NCI-H2196 treated with DMSO at 0.1 percent for 48 hours (cell line): ENCODE data around the gene CUL3.
"Not testable (repeated sequence)": the region's sequence is repeated elsewhere in the genome, so short reads cannot be mapped to it uniquely, and the experiment has no call there.

Experiments
- DNase-seq: peaks from one replicate; lab custom pipeline; 2025; ENCODE audit not compliant: unreplicated experiment; lab: John Stamatoyannopoulos, UW

The CUL3 gene

DNA sequence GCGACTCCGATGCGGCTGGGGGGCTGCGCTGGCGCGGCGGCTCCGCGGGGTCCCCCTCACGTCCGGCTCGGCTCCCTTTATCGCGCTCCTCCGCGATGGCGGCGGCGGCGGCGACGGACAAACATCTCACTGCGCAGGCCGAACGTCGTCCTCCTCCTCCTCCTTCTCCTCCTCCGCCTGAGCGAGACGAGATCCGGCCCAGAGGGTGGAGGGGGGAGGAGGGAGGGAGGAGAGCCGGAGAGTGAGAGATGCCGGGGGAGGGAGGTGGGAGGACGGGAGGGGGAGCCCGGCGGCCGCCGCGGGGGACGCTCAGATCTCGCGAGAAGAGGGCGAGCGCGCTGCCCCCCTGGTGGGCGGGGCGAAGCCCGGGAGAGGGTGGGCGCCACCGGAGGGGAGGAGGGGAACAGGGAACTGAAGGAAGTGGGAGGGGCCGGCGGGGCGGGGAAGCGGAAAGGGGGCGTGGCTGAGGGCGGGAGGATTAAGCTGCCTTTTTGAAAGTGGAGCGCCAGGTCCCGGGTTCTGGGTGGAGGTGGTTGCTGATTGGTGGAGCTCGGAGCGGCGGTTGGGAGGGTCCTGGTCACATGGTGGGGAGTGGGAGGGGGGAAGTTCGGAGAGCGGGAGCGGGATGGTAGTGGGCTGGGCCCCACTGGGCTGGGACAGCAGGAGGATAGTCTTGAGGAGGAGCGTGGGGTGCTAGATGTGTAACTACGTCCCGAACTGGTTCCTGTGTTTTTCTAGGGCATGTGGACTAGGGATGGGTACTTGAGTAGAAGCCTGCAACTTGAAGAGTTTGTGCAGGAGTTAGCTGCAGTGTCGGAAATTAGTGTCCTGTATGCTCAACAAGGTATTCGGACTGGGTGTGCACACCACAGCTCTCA is at the start of gene CUL3:
Gene CUL3 (minus strand): TSS at position 153 of the 878 bp plus-strand sequence. CDS start 354 bp downstream, outside the sequence.
- DNase-seq, result peak; percentile 98

DNA sequence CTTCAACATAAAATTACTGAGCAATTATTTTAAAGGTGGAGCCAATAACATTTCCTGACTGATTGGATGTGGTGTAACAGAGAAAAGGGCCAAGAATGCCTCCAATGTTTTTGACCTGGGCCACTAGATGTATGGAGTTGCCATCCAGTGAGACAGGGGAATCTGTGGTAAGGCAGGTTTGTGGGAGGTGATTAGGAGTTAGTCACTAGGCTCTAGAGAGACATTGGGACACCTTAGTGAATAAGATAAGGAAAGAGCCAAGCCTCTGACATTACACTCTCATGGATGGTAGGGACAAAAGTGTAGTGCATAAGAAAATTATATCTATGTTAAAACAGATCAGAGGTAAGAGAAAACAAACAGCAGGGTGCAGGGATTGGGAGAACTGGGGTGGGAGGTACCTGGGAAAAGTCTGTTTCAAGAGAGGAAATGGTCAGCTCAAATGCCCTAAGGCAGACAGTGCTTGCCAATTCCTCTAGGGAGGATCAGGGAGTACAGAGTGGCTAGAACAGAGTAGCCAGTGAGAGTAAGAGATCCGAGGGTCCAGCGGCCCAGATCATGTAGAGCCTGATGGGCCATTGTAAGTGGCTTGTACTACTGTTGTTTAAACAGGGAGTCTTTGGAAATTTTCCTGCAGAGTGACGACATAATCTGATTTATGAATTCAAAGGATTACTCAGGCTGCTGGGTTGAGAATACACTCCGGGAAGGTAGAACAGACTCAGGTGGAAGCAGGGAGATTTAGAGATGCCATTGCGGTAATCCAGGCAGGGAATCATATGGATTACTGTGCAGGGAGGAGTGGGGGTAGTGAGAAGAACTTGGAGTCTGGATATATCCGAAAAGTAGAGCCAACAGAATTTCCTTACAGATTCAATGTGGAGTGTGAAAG is 45.7 kb upstream of the CUL3 start:
- DNase-seq, result no peak

DNA sequence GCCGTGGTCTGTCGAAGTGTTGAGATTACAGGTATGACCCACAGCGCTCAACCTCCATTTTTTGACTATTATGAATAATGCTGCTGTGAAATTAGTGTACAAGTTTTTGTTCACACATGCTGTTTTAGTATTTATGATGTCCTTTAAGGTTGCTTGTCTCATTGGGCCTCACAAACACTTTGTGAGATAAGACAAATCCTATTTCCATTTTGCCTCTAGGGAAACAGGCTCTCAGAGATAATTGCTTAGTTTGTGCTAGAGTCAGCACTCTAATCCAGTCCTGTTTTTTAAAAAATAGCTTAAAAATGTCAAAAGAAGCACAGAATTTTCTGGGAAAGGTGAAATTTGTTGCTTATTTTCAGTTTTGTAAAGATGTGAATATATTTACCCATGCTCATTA is 43.3 kb upstream of the CUL3 start:
- no peak for DNase-seq

DNA sequence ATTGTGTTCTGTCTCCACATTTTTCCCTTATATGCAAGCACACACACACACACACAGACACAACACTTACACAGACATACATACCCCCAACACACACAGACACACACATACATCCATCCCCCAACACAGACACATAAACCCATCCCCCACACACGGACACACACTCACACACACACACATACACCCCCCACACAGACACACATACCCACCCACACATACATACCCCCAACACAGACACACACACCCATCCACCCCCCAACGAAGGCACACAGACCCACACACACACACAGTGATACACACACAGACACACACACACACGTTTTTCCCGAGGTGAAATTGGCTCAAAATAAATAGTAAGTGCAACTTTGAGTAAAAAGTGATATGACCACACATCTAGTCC is 41.6 kb upstream of the CUL3 start:
- no peak for DNase-seq

DNA sequence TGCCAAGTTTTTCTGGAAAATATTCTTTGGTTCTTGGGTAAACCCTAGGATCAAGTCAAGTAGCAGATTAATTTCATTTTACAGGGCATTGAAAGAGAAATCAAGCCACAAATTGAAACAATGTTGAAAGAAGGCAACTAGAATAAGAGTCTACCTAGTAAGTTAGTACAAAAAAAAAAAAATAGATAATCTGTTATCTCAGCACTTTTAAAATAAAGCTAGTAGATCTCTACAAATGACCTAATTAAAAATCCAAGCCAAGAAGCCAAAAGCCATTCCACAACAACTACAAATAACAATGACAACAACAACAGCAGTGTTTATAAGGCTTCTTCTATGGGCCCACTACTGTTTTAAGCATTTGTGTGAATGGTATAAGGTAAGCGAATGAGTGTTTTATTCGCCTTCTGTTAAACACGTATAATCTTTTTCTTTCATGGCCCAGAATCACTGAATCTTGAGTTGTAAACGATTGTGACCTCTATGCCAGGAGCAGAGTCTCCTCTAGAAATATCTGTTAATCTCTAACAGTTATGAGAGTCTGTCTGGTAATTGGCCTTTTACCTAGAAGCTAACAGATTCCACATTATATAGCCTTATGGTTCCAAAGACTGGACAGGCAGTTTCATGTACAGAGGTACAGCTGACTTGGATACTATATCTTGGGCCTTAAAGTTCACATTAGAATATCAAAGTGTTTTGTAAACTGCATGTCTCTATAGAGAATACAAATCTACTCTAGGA is 28.6 kb upstream of the CUL3 start:
- no peak for DNase-seq

DNA sequence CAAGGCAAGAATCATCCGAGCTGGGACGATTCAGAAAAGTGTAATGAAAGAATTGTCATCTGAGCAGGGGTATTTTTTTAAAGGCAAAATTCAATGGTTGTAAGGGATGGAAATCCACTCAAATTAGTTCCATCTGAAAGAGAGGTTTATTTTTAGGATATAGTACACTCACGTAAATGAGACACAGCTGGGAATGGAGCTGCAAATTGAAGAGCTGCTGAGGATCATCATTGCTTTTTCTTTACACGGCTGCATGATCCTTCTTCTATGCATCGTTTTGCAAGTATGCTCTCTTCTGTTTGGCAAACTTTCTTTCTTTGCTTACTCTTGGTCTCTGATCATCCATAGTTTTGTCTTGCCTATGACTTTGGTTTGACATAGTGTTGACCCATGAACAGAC is 27.4 kb upstream of the CUL3 start:
- DNase-seq, result no peak

DNA sequence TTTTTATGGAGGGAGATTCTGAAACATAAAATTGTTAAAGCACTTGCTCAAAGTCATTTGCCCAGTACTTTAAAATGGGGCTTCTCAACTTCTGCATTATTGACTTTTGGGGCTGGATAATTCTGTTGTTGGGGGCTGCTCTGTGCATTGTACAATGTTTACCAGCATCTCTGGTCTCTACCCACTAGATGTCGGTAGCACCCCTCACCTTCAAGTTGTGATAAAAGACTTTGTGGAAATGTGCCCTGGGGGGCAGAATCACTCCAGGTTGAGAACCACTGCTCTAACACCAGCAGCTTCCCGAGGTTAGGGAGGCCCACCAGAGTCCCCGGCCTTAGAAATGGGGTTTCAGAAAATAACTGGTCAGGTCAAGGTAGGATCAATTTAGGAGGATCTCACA is 26.8 kb upstream of the CUL3 start:
- DNase-seq, result no peak

DNA sequence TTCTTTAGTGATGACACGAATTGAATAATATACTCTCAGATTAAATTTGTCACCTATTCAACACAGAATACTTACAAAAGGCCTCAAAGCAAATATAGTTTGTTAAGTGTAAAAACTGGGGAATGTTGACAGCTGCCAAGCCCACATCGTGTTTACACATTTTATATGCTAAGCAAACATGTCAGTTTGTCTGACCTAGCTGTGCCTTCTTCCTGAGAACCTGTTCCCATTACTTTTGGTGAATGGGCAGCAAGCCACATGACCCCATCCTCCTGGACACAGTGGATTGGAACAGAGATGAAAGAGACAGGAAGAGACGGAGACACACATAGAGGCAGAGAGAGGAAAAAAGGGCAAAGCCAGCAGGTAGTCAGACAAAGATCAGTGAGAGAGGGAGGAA is 22.9 kb upstream of the CUL3 start:
- DNase-seq, result peak; percentile 39

DNA sequence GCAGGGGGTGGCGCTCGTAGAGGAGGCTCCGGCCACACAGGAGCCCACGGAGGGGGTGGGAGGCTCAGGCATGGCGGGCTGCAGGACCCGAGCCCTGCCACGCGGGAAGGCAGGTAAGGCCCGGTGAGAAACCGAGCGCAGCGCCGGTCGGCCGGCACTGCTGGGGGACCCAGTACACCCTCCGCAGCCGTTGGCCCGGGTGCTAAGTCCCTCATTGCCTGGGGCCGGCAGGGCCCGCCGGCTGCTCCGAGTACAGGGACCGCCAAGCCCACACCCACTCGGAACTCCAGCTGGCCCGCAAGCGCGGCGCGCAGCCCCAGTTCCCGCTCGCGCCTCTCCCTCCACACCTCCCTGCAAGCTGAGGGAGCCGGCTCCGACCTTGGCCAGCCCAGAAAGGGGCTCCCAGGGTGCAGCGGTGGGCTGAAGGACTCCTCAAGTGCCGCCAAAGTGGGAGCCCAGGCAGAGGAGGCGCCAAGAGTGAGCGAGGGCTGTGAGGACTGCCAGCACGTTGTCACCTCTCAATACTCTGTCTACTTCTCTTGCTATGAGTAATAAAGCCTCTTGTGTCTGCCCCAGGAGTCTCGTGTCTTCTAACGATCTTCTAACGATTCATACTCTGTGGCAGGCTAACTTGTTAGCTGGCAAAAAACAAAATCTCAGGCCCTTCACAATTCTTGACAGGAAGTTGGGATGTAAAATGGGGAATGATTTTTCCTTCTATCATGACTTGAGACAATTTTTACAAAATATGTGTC is 18.8 kb upstream of the CUL3 start:
- not testable (repeated sequence) for DNase-seq

DNA sequence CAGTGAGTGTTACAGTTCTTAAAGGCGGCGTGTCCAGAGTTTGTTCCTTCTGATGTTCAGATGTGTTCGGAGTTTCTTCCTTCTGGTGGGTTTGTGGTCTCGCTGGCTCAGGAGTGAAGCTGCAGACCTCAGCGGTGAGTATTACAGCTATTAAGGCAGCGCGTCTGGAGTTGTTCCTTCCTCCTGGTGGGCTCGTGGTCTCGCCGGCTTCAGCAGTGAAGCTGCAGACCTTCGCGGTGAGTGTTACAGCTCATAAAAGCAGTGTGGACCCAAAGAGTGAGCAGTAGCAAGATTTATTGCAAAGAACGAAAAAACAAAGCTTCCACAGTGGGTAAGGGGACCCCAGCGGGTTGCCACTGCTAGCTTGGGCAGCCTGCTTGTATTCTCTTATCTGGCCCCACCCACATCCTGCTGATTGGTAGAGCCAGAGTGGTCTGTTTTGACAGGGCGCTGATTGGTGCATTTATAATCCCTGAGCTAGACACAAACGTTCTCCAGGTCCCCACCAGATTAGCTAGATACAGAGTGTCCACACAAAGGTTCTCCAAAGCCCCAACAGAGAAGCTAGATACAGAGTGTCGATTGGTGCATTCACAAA is 17.7 kb upstream of the CUL3 start:
- not testable (repeated sequence) for DNase-seq

DNA sequence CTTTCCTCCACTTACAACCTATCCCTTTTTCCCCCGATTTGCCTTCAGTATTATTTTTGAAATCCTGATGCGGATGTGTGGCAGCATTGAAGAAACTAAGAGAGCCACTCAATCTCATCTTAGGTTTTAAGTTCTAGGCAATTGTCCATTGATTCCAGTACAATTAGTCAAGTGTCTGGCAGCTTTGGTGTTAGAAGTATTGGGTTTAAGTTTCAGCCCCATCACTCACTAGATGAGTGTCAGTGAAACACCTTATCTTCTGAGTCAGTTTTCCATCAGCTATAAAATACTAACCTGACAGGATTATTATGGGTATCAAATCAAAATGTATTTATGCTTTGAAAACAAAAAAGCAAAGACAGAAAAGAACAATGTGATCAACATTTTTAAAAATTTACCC is 16.8 kb upstream of the CUL3 start:
- no peak for DNase-seq

DNA sequence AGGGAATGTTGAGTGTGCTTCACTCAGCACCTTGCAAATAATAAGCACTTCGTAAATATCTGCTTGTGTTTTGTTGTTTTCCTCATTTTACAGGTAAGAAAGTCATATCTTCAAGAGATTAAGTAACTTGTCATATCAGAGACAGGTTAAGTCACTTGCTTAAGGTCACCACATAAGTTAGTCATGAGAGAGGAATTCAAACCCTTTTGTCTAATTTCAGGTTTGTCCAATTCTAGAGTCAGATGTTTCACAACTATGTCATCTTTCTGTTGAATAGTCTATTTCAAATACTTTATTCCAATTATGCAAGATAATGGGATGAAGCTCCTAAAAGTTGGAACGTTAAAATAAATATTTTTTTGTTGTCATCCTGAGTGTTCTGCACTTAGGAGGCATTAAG is 13.5 kb upstream of the CUL3 start:
- no peak for DNase-seq

DNA sequence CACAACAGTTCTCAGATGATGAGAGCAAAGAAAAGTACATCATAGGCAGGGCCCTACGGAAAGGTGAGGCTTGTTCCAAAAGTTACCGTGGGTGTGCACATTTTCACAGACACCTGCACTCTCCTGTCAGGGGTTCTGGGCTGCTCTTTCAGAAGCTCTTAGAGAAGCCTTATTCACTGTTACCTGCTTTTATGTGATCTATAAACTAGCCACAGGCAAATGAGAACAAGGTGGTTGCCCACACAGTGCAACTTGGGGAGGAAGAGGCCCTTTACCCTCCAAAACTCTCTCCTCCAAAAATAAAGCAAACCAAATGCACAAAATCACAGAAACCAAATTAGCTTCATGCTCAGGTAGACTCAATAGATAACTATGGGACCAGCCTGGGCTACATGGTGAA is 11.1 kb upstream of the CUL3 start:
- no peak for DNase-seq

DNA sequence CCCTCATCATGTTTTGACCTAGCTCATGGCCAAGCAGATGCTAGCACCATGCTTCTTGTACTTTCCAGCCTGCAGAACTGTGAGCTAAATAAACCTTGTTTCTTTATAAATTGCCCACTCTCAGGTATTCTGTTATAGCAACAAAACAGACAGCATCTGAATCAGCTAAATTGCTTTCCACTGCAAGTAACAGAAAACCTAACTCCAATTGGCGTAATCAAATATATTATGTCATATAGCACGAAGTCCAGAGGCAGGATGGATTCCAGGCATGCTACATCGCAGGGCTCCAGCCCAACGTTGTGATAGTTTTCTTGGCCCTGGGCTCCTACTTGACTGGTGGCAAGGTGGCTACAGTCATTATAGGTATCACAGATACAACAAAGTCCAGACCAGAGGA is 10.4 kb upstream of the CUL3 start:
- DNase-seq, result no peak

DNA sequence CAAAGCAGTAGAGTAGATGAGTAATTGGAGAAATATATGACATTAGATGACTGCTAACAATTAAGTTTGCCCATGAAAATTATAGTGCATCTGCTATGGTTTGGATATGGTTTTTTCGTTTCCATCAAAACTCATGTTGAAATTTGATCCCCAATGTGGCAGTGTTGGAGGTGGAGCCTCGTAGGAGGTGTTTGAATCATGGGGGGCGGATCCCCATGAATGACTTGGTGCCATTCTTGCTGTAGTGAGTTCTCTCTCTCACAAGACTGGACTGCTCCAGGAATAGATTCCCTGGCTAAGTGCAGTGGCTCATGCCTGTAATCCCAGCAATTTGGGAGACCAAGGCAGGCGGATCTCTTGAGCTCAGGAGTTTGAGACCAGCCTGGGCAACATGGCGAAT is 9.7 kb upstream of the CUL3 start:
- no peak for DNase-seq

DNA sequence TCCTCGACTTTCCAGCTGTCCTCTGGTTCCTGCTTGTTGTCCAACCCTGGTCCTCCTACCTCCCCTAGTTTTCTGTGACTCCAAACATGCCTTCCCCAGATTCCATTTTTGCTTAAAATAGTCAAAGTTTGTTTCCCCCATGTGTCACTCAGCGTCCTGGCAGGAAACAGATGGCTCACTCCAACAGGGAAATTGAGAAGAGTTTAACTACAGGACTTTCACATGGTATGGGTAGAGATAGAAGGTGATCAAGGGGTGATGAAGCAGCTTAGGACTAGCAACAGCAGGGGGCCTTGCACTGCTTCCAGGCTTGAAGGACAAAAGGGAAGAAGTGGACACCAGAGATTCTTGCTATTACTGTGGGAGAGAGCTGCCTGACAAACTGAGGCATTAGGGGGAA is 6.1 kb upstream of the CUL3 start:
- no peak for DNase-seq

DNA sequence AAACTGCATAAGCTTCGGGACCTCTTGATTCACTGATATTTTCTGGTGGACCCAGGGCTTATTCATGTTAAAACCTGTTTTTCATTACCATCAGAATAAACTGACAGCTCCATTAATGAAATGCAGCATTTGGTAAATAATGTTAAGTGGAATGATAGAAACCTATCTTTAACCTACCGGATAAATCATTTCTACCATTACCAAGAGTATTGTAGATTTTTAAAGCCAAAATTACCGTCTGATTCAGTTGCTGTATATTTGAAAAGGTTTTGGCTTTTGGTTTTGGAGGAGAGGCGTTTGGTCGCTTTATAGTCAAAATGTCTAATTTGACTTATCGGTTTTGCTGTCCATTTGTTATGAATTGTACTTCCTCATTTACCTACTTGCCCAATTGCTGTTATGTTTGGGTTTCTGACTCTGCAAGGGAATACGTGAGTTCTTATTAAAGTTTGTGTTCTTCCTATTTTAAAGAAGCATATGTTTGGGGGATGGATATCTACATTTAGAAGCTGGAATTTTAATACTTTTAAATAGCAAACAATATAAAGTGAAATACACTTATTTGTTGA is 1.0 kb upstream of the CUL3 start:
- no peak for DNase-seq

DNA sequence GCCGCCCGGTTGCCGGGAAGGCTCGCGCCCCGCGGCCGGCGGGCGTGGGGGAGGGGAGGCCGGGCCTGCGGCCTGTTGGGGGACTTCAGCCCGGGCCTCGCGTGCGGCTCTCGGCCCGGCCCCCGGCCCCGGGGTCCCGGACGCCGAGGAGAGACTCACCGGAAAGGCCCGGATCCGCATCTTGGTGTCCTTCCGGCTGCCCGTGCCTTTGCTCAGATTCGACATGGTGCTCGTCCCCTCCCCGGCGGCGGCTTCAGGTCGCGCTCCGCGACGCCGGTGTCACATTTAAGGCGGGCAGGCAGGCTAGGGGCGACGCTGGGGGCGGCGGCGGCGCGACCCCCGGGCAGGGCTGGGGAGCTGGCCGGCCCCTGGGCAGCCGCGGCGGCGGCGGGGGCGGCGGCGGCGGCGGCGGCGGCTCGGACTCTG is 365 bp downstream of the CUL3 start:
- no peak for DNase-seq

DNA sequence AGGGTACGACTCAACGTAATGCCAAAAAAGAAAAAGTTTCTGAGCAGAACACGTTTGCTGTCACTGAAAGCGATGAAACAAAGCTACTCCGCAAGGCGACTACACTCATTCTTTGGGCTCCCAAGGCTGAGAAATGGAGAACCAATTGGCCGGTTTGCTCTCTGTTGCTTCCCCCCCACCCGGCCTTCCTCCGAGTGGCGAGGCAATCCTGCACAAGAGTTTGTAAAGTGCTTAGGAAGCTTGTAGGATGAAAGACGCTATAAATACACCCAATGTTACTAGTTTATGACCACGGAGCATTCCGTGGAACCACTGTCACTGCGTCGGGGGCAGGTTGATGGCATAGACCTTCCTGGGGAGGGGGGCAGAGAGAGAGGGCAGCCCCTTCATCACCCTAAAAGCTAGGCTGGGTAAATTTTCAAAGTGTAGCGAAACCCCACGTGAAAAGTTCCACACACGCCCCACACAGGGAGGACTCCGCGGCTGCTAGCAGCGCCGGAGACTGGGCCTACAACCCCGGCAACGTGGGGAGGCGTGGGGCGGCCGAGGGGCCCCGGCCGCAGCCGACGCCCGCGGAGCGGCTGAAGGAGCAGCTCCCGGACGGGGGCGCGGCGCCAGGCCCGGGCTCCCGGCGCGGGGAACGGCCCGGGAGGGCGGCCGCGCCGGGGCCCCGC is 915 bp downstream of the CUL3 start:
- DNase-seq, result no peak
